GM18498 (cell line): ENCODE results near the gene ARHGAP23.
"Not testable (repeated sequence)": the region's sequence is repeated elsewhere in the genome, so short reads cannot be mapped to it uniquely, and the experiment has no call there.

Experiments used
- ATAC-seq: cut with Tn5 transposase; IDR thresholded peaks from one replicate; pipeline ENCODE4 v1.9.1; 2021; ENCODE audit warnings: mild to moderate bottlenecking, moderate library complexity; ENCODE audit not compliant: unreplicated experiment

The ARHGAP23 gene

DNA sequence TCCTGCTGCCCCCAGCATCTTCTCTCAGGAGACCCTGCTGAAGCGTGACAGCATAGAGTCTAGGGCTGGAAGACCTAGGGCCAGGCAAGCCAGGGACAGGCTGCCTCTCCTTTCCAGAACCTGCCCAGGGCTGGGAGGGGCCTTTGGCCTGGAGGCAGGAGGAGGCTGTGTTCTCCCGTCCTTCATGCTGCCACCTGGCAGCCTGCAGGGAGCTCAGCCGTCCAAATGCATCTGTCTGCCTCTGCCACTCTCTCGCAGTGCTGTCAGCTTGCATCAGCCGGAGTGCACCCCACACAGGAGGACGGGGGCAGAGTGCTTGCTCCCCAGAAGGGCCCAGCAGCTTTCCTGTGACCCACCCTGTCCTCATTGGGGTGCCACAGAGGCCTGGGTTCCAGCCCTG is 31.3 kb downstream of the ARHGAP23 start:
- no peak for ATAC-seq

- no peak for ATAC-seq
These were observed 31.9 kb downstream of the ARHGAP23 start for GRCh38 chr17:38460082-38460715.

DNA sequence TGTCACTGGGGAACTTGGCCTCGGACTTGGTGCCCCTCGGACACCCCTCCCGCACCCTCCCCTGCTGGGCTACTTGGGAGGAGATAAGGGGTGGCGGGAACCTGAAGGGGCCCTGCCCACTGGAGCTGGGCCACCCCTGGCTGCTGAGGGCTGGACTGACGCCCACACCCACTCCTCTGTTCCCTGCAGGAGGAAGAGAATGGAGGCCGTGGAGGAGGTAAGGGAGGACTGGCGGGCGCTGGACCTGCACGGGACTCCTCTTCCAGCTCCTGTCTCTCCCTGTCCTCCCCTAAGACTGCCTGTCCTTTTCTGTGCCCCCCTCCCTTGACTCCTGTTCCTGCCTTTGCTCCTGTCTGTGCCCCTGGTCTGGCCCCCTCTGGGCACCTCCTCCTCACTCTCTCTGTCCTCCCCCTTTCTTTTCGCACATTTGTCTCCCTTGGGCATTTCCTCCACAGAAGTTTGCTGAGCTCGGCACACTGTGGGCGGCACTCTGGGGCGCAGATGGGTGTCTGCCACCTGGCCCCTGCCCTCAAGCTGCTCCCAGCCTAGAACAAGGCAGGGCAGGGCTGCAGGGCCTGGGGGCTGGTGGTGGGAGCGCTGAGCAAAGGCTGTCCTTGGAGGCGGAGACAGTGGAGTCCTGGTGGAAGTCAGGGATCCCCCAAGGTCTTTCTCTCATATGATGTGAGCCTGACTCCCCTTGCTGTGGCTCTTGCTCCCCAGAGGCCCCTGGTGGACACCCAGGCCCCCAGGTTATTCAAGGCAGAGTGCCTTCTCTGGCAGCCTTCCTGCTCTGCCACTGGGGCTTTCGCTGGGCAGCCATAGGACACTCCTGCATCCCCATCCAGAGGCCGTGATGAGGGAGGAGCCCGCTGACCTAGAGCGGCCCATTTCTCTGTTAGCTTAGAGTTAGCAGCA is 32.7 kb downstream of the ARHGAP23 start:
- ATAC-seq: no peak

- ATAC-seq: no peak
These were observed 33.4 kb downstream of the ARHGAP23 start for GRCh38 chr17:38461683-38462082.

DNA sequence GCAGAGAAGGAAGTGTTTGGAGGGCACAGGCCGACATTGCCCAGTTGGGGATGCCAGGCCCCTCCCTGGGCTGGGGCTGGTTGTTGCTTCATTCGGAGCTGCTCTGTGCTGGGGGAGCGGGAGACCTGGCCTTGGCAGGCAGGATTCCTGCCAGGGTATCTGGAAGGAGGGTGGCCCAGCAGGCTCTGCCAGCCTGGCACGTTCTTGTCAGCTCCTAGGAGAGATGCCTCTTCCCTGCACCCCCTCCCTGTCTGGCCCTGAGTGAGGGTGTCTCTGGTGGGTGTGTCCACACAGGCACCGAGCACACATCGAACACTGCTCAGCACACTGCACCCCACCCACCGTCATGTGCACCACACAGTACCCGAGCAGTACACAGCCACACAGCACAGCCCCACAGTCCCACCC is 35.2 kb downstream of the ARHGAP23 start:
- no peak for ATAC-seq

- no peak for ATAC-seq
These were observed 36.0 kb downstream of the ARHGAP23 start for GRCh38 chr17:38464251-38464722.

DNA sequence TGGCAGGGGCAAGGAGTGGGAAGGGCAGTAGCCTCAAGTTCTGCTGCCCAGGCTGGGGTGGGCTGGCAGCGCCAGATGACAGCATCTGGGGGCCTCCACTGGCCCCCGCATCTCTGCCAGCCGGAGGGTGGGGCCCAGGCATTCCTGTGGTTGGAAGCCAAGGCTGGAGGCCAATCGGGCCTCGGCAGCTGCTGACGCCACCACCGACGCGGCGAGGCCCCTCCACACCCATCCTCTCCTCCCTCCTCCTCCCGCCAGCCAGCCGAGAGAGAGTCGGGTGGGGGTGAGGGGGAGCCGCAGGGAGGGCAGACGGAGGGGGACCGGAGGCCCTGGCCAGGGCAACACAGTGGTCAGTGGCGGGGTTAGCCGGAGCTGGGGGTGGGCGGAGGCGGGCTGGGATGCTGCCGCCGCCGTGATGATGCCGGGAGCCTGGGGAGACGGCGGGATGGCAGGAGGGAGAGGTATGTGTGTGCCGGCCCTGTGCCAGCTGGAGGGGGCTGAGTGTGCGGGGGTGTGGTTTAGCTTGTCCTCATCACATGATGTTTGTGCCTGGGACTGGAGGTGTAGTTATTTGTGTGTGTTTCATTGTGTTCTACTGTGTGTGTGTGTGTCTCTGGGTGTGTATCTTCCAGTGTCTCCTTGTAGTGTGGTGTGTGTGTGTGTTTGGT is 36.6 kb downstream of the ARHGAP23 start:
- ATAC-seq: no peak

DNA sequence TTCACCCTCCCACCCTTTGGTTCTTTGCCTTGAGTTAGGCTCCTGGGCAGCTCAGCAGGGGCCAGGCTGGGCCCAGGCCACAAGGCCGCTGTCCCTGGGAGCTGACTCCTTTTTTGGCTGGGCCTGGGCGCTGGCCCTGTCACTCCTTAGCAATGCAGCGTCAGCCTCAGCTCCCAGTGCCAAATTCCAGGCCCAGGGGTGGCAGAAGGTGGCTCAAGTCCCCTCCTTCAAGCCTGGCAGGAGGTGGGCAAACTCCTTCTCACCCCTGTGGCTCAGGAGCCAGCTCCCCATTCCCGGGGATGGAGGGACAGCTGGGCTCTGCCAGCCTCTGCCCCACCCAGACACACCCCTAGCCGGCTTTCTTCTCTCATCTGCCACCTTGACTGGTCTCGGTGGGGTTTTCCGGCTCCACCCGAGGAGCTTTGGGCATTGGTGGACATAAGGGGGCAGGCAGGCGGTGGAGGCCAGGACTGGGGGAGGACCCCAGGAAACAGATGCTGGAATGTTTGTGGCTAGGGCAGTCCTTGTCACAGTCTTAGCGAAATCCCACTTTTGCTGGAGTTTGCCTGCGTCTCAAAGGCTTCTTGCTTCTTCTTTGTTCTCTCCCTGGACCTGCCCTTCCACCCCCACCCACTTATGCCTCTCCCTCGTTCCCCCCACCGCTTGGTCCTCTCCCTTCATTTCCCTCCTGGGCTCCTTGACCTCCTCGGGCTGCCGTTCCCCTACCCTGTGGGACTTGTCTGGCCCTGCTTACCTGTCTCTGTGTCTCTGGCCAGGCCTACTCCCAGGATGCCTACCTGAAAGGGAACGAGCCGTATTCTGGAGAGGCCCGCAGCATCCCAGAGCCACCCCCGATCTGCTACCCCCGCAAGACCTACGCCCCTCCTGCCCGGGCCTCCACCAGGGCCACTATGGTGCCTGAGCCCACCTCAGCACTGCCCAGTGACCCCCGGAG is 37.4 kb downstream of the ARHGAP23 start:
- no peak for ATAC-seq

DNA sequence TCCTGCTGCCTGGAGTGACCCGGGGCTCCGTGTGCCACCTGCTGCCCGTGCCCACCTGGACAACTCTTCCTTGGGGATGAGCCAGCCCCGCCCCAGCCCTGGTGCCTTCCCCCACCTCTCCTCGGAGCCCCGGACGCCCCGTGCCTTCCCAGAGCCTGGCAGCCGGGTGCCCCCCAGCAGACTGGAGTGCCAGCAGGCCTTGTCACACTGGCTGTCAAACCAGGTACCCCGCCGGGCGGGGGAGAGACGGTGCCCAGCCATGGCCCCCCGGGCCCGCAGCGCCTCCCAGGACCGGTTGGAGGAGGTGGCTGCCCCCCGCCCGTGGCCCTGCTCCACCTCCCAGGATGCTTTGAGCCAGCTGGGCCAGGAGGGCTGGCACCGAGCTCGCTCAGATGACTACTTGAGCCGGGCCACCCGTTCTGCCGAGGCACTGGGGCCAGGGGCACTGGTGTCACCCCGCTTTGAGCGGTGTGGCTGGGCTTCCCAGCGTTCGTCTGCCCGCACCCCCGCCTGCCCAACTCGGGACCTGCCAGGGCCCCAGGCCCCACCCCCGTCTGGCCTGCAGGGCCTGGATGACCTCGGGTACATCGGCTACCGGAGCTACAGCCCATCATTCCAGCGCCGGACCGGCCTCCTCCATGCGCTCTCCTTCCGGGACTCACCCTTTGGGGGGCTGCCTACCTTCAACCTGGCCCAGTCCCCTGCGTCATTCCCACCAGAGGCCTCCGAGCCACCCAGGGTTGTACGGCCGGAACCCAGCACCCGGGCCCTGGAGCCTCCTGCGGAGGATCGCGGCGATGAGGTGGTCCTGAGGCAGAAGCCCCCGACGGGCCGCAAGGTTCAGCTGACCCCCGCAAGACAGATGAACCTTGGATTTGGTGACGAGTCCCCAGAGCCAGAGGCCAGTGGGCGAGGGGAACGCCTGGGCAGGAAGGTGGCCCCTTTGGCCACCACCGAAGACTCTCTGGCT is 38.4 kb downstream of the ARHGAP23 start:
- no peak for ATAC-seq

- no peak for ATAC-seq
These were observed 39.2 kb downstream of the ARHGAP23 start for GRCh38 chr17:38467491-38467890.

- no peak for ATAC-seq
These were observed 41.6 kb downstream of the ARHGAP23 start for GRCh38 chr17:38469875-38470274.

GRCh38 chr17:38471253-38471652 is 43.0 kb downstream of the ARHGAP23 start:
- ATAC-seq: not testable (repeated sequence)

- not testable (repeated sequence) for ATAC-seq
These were observed 46.4 kb downstream of the ARHGAP23 start for GRCh38 chr17:38474666-38475065.

DNA sequence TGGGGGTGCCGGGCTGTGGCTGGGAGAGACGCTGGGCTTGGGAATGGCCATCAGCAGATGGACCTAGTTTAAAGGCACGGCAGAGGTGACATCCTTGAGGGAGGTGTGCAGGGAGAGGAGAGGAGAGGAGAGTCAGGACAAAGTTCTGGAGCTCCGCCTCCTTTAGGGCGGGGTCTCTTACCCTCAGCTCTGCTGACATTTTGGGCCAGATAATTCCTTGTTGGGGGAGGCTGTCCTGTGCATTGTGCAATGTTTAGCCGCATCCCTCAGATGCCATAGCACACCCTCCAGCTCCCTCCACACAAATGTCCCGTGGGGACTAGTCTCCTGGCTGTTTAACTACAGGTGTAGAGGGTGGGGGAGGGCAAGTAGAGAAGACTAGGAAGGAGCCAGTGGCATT is 48.3 kb downstream of the ARHGAP23 start:
- no peak for ATAC-seq

- not testable (repeated sequence) for ATAC-seq
These were observed 49.2 kb downstream of the ARHGAP23 start for GRCh38 chr17:38477417-38477816.

GRCh38 chr17:38477951-38478350 is 49.7 kb downstream of the ARHGAP23 start:
- not testable (repeated sequence) for ATAC-seq

- not testable (repeated sequence) for ATAC-seq
These were observed 50.4 kb downstream of the ARHGAP23 start for GRCh38 chr17:38478667-38479066.

DNA sequence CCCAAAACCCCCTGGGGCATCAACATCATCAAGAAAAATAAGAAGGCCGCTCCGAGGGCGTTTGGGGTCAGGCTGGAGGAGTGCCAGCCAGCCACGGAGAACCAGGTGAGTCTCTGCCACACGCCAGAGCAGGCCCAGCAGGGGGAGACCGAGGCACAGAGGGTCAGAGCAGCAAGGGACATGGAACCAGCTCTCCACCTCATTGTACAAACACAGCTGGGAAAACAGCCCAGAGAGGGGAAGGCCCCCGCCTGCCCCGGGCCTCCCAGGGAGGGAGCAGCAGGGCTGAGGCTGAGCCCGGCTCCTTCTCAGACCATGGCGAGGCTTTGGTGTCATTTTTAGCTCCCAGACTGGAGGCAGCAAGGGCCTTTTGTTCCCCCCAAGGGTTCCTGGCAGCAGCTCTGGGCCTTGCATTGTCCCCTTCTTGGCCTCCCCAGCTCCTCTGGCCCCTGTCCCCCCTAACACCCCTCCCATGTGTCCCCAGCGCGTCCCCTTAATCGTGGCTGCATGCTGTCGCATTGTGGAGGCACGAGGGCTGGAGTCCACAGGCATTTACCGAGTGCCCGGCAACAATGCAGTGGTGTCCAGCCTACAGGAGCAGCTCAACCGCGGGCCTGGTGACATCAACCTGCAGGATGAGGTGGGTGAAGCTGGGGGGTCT is 53.9 kb downstream of the ARHGAP23 start:
- ATAC-seq: not testable (repeated sequence)

- not testable (repeated sequence) for ATAC-seq
These were observed 54.4 kb downstream of the ARHGAP23 start for GRCh38 chr17:38482700-38483043.
